ENCODE results near the gene ACTA1.
"Not testable (repeated sequence)": the region's sequence is repeated elsewhere in the genome, so short reads cannot be mapped to it uniquely, and the experiment has no call there.

The ACTA1 gene

DNA sequence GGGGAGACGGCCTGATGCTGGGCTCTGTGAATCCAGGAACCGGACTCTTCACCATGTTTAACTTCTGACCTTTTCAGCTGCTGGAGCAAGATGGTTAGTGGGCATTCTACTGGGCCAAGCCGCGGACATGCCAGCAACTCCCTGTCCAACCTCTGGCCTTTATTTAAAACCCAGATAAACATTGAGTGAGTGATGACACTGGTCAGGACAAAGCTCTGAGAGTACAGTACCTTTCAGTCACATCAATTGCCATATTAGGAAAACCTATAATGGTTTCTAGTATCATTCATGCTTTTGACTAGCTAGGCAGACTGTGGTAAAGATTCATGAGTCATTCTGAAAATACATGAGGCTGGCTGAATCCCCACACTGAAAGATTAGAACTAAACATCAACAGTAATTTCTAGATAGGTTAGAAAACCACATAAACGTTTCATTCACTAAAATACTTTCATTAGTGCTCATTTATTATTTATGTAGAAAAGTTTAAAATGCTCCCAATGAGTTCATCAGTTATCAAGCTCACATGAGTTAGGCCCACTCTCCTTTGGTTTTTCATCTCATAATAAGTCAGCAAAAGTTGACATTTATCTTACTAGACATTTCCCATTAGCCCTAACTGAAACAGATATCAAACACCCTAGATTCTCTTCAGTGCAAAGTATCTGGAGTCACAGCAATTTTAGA lies 7.1 kb upstream of the ACTA1 start:
- DNase-seq (ENCODE audit: low read depth), result no peak

GRCh38 chr1:229438021-229438420 lies 4.1 kb upstream of the ACTA1 start:
- DNase-seq (ENCODE audit: low read depth), result no peak

DNA sequence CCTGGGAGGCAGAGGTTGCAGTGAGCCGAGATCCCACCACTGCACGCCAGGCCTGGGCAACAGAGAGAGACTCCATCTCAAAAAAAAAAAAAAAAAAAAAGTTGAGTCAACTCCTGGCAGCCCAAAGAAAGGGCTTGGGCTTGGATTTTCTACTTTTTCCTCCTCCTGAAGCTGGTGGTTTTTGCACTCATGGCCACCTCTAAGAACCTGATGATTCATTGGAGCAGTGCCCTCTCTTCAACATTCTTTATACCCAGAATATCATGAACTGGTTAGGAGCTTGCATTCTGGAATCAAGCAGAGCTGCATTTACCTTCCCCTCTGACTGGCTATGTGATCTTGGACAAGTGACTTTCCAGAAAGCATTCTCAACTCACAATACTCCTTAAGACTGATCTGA lies 3.5 kb upstream of the ACTA1 start:
- DNase-seq (ENCODE audit: low read depth), result no peak

- no peak for DNase-seq (ENCODE audit: low read depth)
Measured at GRCh38 chr1:229436201-229436600, 2.3 kb upstream of the ACTA1 start.

DNA sequence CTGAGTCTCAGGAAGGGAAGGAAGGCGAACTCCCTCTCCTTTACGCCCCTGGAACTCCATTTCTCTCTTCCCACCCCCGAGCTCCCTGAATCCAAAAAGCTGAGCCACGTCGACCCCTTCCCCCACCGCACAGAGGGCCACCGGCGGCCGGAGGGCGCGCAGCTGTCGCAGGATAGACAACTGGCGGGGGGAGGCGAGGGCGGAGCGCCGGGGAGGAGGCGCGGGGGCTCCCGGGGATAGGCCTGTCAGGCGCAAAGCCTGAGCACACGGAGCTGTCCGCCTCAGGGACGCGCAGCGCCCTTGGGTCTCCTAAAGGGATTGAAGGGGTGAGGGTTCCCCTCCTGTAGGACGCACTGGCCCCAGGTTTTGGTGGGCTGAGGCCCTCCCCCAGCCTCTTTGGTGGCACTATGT lies 752 bp upstream of the ACTA1 start:
- no peak for DNase-seq (ENCODE audit: low read depth)

DNA sequence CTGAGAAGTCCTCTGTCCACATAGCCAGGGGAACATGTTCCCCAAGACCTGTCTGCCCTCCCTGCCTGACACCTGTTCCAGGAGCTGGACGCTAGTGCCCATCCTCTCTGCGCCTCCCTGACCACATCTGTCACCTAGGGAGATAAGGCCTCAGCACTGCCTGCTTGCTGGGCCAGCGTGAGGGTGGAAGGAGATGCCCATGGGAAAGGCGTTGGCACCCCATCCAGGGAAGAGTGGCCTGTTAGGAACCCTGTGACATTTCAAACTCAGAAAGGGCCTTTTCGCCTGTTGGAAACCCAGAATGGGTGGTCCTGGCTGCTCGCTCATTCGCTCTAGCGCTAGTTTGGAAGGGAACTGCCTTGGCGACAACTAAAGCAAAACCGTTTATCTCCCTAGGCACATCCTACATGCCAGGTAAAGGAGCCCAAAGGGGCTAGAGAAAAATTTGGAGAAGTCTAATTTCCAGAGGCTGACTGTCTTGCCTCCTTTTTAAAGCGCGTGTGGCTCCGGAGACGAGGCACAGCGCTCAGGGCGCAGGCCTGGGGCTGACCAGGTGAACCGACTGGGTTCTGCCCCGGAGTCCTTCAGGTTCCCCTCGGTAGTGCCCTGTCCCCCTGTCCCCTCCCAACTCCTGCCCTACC lies 410 bp downstream of the ACTA1 start:
- no peak for DNase-seq (ENCODE audit: low read depth)

GRCh38 chr1:229432905-229433304 lies 989 bp downstream of the ACTA1 start:
- no peak for DNase-seq (ENCODE audit: low read depth)

- no peak for DNase-seq (ENCODE audit: low read depth)
Measured at GRCh38 chr1:229432116-229432461, 1.8 kb downstream of the ACTA1 start.

- no peak for DNase-seq (ENCODE audit: low read depth)
Measured at GRCh38 chr1:229431284-229432115, 2.4 kb downstream of the ACTA1 start.

GRCh38 chr1:229430761-229431283 lies 3.1 kb downstream of the ACTA1 start:
- DNase-seq (ENCODE audit: low read depth), result peak; percentile 15

GRCh38 chr1:229428256-229428655 lies 5.6 kb downstream of the ACTA1 start:
- DNase-seq (ENCODE audit: low read depth), result no peak

DNA sequence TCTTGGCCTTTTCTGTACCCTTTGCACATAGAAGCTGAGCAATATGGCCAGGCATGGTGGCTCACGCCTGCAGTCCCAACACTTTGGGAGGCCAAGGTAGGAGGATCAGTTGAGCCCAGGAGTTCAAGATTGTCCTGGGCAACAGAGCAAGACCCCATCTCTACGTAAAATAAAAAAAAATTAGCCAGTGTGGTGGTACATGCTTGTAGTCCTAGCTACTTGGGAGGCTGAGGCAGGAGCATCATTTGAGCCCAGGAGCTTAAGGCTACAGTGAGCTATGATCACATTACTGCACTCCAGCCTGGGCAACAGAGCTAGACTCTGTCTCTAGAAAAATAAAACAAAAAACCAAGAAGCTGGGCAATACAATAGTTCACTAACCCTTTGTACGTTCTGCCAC lies 6.3 kb downstream of the ACTA1 start:
- DNase-seq (ENCODE audit: low read depth), result no peak

DNA sequence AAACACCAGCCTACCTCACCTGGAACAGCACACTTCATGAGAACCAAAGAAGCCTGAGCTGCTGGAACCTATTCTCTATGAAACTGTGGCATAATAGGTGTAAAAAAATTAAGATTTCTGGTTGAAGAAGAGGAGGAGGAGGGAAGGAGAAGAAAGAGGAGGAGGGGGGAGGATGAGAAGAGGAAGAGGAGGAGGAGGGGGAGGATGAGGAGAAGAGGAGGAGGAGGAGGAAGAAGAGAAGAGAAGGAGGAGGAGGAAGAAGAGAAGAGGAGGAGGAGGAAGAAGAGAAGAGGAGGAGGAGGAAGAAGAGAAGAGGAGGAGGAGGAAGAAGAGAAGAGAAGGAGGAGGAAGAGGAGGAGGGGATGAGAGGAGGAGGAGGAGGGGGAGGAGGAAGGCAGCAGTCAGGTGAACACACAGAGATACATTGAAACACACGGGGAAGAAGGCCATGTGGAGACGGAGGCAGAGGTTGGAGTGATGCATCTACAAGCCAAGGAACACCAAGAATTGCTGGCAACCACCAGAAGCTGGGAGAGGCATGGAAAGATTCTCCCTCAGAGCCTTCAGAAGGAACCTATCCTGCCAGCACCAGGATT lies 8.2 kb downstream of the ACTA1 start:
- DNase-seq (ENCODE audit: low read depth), result no peak

DNA sequence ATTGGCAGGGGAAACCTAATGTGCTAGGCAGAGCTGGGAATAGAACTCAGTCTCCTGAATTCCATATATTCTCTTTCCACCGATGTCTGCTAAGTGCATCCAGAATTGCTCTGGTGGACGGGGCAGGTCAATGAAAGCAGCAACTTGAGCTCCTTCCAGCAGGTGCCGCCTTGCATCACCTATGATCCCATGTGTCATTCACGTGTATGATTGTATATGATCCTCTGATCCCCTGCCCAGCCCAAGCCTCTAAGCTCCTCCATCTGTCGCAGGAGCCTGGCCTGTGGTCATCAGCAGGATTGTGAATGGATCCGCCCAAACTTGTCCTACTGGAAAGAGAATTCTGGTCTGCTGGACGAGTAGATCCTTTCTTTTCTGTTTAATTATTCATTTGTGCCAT lies 13.1 kb downstream of the ACTA1 start:
- DNase-seq (ENCODE audit: low read depth), result no peak

DNA sequence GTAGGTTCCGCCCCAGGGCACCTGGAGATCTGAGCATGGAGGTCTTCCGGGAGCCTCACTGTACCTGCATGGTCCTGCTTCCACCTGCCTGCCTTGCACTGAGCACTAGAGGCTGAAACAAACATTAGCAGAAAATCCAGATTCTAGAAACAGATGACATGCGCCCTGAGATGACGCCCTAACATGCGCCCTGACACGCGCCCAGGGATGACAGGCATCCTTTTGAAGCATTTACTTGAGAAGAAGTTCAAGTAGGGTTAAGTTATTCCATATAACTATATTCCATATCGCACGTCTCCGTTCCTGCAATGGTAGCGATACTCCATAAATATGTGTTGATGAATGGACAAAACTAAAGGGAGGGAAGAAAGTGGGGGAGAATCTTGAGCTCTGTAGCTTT lies 13.7 kb downstream of the ACTA1 start:
- DNase-seq (ENCODE audit: low read depth), result no peak

GRCh38 chr1:229418586-229418985 lies 15.3 kb downstream of the ACTA1 start:
- not testable (repeated sequence) for DNase-seq (ENCODE audit: low read depth)

DNA sequence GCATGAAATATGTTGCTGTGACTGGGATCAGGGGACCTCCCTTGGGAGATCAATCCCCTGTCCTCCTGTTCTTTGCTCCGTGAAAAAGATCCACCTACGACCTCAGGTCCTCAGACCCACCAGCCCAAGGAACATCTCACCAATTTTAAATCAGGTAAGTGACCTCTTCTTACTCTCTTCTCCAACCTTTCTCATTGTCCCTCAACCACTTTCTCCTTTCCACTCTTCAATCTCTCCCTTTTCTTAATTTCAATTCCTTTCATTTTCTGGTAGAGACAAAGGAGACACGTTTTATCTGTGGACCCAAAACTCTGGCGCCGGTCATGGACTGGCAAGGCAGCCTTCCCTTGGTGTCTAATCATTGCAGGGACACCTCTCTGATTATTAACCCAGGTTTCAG lies 21.1 kb downstream of the ACTA1 start:
- DNase-seq (ENCODE audit: low read depth), result not testable (repeated sequence)

- DNase-seq (ENCODE audit: low read depth), result no peak
Measured at GRCh38 chr1:229412056-229412455, 21.8 kb downstream of the ACTA1 start.

DNA sequence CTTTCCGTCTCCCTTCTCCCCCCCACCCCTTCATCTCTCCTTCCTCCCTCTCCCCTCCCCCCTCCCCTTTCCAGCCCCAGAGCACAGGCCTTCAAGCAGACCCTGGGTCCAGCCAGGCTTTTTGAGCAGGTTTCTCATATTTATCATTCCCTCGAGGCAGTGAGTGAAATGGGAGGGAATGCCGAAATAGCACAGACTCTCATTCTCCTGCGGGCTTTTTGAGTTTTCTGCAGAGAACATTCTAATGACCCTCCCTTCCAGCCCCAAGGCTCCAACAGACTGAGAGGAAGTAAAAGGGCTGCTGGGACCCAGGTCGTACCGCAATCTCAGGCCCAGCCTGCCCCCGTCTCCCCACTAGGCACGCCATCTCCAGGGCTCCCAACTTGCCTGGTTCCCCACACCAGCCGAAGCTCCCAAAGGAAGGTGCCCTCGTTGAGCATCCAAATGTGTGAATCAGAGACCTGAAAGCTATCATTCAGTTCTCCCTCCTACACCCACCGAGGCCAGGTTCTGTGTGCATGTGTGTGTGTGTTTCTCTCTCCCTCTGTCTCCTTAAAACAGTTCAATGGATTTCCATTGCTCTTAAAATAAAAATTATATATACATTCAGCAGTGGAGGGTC lies 22.3 kb downstream of the ACTA1 start:
- DNase-seq (ENCODE audit: low read depth), result no peak

- no peak for DNase-seq (ENCODE audit: low read depth)
Measured at GRCh38 chr1:229410692-229411433, 23.0 kb downstream of the ACTA1 start.

GRCh38 chr1:229410370-229410691 lies 23.6 kb downstream of the ACTA1 start:
- DNase-seq (ENCODE audit: low read depth), result no peak

All from stimulated activated CD8-positive, alpha-beta memory T cell treated with anti-CD3 and anti-CD28 coated beads, Interleukin-4, amount 100 ng/mL, for 24 hours (primary cell).